Measurements from ENCODE around the gene HMGN3.
A peak's percentile ranks its signal among the peaks of the same experiment; 100 is the strongest.

Gene HMGN3

DNA sequence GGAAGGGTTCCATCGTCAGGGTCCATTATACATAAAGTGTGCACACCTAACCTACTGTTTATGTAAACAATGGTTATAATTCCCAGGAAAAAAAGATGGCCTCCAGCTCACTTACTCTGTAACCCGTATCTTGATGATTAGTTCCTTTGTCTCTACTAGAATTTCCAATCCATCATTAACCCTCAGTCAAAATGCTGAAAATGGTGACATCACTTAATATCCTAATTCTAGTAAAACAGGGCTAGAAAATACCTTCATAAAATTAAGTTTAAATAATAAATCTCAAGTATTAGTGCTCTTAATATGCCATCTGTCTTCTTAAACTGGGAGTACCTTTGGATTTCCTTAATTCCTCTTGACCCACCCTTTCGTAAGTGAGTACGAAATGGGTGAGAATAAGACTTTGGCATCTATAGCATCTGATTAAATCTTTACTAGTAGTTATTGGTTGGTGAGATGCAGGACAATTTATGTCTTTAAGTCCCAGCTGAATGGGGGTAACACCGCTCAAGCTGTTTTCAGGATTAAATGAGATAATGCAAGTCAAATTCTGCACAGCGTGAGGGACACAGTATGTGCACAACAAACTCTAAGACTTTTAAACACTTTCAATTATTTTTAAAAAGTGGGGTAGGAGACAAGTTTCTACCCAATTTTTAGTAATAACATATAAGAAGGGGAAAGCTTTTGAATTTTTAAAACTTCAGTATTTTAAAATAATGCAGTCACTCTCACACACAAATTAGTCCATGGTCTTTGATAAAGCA, 1.6 kb downstream of the HMGN3 start:
- no peak for DNase-seq

DNA sequence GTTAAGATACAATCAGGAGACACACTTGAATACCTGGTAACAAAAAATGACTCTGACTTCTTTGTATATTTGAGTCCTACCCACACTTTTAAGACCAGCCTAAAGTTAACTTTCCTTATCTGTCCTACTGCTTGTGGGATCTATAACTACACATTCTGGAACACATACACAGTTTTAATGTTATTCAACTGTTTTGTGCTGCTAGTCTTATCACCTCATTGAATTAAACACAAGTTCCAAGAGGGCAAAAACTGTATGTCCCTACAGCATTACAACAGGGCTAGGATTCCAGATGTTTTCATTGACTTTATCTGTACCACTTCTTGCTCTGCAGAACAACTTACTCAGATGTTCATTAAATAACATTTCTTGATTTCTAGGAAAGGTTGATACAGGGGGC, 2.8 kb downstream of the HMGN3 start:
- DNase-seq, result no peak

DNA sequence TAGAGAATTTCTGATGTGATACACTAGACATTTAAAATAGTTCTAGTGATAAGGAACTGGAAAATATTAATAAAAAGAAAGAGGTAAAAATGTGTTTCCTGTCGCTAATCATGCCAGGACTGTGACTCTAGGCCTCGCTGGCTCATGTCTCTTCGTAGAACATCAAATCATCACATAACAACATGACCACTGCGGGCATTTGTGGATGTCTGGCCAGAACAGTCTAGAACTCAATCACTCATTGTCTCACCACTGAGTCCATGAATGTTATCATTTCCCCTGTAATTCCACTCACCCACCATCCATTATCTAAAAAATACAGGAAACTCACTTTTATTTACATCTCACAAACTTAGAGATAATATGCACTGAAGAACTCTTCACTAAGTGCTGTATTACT, 3.4 kb downstream of the HMGN3 start:
- DNase-seq, result no peak

DNA sequence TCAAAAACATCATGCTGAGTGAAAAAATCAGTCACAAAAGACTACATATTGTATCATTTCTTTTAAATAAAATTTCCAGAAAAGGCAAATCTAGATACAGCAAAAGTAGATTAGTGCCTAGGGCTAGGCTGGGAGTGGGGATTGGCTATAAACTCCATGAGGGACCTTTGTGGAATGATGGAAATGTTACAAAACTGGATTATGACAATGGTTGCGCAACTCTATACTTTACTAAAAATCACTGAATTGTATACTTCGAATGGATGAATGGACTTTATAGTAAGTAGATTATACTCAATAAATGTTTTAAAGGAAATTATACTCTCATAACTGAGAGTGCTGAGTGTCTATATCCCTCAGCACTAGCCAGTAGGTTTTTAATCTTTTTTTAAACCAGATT, 4.3 kb downstream of the HMGN3 start:
- no peak for DNase-seq

DNA sequence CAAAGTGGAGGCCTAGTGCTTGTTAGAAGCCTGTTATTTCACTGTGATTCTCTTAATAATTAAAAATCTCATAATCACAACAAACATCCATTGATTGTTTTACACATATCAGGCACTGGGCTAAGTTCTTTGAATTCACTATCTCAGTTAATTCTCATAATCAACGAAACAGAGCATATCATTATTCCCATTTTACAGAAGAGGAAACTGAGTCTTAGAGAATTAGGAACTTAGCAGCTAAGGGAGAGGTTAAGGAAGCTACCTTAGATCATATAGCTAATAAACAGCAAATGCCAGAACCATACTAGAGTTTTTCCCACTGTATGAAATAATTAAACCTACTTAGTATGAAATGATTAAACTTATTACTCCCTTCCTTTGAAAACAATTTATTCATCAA, 7.0 kb downstream of the HMGN3 start:
- no peak for DNase-seq

DNA sequence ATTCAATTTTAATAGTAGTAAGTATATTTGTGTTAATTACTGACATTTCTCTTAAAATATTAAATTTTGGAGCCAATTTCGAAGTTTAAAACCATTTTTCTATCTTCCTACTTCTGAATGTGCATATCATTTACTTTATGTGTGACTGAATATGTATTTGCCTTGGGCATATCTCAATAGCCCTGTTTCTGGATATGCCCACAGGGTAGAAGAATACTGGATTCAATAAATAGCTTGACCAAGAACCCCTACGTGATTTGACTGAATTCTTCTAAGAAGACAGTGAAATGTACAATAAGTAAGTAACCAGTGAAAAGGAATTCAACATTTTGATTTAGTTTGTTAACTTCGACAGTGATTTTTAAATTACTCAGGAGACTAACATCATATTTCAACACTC, 7.8 kb downstream of the HMGN3 start:
- no peak for DNase-seq

DNA sequence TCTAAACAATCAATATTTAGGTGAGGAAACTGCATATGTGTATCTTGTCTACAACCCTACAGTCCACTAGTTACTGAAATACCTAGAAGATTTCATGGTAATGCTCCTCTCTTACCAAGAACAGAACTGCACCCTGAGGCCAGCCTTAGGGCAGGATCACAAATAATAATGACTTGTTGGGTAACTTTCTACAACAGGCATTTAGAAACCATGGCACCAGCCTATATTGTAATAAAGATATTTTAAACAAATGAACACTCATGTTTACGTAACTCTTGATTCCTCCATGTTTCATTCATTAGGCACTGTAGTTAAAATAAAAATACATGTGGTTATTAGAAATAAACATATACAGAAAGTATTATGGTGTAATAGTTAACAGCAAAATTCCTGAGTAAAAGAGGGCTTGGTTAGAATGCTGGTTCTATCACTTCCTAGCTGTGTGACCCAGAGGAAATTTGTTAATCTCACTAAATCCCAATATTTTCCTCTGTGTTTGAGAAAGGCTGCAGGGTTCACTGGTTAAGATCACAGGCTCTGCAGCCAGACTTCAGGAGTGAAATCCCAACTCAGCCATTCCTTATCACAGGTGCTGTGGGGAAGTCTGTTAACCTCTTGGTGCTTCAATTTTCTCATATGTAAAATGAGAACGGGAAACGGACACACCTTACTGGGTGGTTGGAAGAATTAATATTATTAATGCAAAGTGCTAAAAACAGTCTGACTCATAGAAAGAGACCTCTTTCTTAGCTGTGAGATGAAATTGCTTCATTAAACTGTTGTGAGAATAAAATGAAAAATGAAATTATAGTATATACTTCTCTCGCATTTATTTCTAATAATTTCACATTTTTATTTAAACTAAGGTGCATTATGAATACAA, 8.5 kb downstream of the HMGN3 start:
- DNase-seq, result no peak

DNA sequence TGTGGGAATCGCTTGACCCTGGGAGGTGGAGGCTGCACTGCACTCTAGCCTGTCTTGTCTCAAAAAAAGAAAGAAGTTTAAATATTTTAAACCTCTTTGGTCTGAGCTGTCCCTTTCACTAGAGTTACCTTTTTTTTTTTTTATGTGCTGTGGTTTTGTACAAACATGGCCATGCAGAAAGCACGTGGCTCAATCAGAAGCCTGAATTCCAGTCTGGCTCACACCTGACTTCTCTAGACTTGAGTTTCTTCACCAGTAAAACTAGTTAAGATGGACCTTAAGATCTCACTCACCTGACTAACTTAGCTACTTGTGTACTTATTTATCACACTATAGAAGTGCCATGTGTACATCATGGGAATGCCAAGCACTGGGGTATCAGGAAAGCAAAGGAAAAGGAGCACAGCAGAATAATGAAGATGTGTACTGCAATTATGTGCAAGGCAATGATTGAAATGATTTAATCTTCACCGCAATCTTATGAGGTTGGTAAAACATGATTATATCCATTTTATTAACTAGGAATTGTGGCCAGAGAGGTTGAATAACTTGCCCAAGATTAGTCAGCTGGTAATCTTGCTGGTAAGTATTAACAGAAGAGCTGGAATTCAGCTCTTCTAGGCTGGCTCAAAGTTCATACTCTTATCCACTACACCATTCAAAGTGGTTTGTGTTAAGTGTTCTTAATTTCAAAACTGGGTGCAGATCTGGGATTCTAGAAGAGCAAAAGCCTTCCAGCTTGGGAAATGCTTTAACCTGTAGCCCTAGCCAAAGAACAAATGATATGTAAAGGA, 10.7 kb downstream of the HMGN3 start:
- DNase-seq, result no peak

DNA sequence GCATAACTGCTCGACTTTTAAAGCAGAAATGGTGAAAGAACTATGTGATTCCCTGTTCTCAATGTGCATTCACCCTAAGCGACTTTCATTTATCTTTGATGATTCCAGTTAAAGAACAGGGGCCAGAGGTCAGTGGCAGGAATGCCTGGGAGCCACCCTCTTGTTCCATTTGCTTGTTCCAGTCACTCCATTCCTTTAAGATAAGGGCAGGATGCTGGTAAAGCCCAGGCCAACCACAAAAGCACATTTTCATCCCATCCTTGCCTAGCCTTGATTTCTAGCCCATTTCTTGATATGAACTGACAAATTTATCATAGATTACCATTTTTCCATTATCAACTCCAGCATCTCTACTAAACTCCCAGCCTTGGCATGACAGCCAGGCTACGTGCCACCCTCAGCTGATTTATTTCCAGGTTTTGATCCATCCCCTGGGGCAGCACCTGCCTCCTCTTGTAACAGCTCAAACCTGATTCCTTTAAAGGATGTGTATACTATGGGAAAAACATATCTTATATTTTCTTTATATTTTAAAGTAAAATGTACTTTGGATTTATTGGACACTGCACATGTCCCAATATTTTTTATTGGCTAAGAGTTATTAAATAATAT, 19.2 kb downstream of the HMGN3 start:
- no peak for DNase-seq

DNA sequence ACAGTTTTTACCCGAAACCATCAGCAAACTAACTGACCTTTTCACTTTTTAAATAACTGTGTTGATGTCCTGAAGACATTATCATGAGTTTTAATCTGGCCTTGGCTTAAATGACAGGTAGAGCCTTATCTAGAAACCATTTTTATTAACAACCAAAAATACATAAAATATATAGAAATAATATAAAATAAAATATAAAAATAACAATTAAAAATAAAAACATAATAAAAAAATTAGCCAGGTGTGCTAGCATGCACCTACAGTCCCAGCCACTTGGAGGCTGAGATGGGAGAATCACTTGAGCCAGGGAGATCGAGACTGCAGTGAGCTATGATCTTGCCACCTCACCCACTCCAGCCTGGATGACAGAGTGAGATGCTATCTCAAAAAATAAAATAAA, 21.6 kb downstream of the HMGN3 start:
- no peak for DNase-seq

DNA sequence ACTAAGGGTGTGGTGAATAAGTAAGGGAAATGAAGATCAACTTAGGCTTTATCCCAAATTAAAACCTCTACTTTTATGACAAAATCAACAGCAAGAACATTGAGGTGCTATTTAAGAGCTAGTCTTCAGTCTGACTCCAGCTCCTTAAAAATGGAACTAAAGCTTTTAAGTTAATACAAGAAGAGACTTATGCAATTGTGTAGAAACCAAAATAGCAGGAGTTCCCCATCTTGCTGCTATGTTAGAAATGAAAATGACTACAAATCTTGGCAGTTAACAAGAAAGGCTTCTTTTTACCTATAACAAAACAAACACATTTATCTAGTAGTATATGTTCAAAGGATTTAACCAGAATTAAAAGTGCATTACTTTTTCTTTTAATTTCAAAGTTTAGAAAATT, 25.7 kb downstream of the HMGN3 start:
- DNase-seq, result peak; percentile 60 to 87 (median 81)

DNA sequence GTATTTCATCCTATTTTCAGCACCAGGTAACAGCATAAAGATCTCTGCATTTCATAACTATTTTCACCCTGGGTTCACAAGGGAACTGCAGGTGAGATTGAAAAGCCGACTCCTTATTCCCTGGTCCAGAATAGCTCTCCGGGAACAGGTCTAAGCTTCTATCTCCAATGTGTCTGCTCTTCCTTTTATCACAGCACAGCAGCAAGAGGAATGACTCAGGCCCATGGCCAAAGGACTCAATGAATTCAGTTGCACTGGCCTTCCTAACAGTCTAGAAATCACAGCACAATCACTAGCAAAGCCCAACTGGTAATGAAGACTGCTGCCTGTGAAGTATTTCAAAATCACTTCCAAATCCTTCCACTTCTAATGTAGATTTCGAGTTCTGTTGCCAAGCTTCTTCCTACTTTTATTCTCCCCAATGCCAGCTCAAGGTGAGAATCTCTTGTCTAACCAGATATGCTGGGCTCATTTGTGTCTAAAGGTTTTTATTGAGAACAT, 30.7 kb downstream of the HMGN3 start:
- DNase-seq, result no peak

DNA sequence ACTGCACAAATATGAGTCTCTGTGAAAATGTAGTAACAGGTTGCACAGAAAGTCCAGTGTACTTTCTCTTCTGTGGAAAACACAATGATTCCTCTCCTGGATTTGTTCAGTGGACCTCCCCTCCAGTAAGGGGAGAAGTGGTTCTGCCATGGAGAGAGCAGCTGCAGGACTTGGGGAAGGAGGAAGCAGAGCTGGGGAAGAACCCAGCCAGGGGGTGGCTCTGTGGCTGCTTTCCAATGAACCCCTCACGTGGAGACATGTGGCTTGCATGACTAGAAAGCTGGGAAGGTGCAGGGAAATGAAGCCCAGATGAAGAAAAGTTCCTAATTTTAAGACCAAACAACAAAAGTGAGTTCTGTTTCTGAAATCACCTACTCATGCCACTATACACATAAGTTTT, 31.9 kb downstream of the HMGN3 start:
- peak; percentile 13 to 62 (median 27) for DNase-seq

DNA sequence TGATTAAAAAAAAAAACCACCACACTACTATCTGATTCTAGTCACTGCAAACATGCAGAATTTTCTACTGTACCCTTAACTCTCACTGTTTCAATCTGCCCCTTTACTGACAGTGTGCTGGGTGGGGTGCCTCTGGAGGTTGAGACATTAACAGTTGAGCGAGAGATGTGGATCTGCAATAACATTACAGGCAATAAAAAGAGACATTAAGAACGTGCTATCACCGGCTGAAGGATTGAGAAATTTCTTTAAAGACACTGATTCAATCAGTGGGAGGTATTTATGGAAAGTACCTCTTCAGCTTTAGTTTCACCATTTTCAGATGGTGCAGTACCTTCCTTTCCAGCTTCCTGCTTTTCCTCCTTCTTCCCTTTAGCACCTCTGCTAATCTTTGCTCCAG, 32.5 kb downstream of the HMGN3 start:
- peak; percentile 22 to 44 (median 27) for DNase-seq

DNA sequence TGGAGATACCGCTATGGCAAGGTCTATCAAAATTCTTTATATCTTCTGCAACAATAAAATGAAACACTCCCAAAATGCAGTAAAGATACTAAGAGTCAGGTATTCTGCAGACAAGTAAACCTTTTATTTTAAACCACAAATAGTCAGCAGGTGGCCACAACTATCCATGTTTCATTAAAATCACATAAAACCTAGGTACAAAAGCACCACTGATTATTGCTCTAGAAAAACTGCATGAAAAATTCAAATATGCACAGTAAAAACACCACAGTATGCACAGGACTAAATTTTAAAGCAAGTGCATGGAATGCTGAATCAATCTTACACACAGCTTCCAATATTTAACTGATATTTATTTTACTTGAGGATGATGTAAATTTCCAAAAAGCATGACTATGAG, 33.3 kb downstream of the HMGN3 start:
- no peak for DNase-seq

DNA sequence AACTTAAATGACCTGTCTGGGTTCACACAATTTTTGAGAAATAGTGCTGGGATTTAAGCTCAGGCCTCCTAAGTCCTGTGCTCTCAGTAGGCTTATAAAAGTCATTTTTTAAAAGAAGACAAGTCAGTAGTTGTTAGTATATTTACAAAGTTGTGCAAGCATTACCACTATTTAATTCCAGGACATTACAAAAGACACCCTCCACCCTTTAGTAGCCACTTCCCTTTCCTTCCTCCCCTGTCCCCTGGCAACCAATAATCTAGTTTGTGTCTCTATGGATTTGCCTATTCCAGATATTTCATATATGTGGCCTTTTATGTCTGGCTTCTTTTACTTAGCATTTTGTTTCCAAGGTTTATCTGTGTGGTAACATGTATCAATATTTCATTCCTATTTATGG, 37.6 kb downstream of the HMGN3 start:
- peak; percentile 12 to 30 (median 27) for DNase-seq

DNA sequence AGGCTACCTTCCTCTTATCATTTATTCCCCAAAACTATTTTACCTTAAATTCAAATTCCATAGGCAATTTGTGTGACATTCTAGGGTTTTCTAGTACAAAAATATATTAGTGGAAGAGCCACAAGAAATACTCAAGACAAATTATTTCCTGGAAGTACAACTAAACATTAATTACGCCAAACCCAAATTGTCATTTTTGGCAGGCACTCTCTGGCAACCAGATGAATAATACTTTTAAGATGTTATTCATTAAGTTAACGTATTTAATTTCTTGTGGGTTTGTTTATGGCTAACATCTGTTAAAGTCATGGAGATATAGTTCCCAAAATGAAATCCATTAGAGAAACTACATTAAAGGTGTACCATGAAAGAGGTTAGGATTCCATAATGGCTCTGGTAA, 40.5 kb downstream of the HMGN3 start:
- no peak for DNase-seq

DNA sequence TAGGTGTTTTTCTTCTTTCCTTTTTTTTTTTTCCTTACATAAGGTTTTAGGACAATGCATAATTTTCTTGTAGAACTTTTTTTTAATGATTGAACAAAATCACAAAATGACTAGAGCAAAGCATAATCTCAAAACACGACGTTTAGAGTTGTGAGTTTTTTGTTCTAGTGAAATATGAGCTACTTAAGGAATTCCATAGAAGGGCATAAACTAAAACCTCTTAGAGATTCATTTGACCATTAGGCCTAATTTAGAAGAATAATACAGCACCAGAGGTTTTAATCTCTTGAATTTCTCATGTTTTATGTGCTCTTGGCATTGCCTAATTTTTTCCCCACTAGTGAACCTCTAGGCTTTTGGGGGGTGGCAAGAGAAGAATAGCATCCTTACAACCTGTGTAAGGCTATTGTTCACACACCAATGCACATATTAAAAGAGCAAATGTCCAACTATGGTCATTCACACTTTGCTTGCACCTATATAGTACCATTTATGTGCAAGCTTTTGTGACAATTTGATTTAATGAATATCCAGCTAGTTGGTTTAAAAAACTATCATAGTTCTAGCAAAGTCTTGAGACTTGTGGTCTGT, 44.6 kb downstream of the HMGN3 start:
- DNase-seq, result no peak

DNA sequence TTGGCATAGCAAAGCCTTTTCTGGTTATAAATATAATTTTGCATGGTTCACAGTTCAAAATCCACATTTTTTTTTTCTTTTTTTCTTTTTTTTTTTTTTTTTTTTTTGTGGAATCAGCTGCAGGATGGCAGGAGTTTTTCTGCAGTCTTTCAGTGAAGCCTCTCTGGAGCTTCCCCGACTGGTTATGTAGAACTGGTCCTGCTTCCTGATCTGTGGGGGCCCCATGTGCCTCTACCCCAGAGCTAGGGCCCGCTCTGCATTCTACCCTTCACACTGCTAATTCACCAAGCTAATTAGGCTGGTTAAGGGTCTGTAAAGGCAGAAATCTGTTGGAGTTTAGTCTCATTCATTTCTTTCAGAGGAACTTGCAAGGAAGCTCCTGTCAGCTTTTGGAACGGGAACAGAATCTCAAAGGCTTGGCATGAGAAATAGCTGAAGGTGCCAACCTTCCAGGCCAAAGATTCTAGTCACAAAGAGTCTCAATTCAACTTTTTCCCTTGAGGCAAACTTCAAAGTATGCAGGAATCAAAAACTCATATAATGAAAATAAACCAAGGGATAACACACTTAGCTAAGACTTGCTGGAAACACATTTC, 45.5 kb downstream of the HMGN3 start:
- DNase-seq, result no peak

DNA sequence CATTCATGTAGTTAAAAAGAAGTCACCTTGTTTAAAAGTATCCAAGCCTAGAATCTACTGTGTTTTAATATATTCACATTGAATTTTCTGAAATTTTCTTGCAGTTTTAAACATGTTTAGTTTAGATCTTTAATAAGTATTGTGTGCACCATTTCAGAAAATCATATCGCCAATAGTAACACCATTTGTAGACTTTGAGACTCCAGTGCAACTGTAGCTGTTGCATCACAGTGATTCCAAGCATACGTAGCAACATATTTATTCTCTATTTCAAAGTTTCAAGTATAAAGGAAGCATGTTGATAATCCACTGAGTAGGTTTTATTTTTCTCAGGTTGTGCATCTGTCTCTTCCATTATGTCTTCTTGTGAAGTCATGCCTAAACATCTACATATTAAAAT, 46.4 kb downstream of the HMGN3 start:
- DNase-seq, result no peak

DNA sequence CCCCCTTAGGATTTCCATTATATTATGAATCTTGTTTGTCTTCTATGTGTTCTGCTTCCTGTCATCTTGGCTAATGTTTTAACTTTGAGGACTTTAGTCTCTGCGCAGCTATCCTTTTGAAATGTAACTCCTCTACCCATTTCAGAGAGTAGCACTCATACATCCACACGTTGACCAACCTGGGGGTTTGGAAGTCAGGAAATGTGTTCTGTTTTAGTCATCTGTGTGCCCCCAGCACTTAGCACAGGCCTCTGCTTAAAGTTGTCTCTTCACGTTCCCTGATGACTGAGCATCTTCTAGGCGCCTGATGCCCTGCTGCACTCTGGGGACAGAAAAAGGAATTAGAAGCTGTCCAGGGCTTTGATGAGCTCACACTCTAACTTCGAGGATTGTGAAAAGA, 47.9 kb downstream of the HMGN3 start:
- DNase-seq, result no peak

DNA sequence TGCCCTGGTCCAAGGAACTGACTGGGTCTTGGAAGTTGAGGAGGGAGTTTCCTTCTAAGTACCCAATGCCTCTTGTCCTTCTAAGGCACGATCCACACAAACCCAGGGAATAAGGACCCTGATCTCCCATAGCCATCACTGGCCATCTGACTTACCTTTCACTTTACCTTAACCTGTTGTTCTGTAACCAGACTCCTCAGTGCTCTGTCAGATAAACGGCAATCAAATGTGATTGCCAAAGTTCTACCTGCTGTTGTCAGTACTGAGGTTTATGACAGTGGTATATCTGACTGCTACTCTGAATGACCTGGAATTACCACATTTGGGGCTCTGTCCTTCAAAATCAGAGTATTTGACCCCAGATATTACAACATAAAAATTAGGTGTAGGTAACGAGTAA, 49.8 kb downstream of the HMGN3 start:
- no peak for DNase-seq

Data from suppressor macrophage treated with lipopolysaccharide for 1 hour (primary cell).